Measurements from ENCODE around the gene TMEM19.

Gene TMEM19

DNA sequence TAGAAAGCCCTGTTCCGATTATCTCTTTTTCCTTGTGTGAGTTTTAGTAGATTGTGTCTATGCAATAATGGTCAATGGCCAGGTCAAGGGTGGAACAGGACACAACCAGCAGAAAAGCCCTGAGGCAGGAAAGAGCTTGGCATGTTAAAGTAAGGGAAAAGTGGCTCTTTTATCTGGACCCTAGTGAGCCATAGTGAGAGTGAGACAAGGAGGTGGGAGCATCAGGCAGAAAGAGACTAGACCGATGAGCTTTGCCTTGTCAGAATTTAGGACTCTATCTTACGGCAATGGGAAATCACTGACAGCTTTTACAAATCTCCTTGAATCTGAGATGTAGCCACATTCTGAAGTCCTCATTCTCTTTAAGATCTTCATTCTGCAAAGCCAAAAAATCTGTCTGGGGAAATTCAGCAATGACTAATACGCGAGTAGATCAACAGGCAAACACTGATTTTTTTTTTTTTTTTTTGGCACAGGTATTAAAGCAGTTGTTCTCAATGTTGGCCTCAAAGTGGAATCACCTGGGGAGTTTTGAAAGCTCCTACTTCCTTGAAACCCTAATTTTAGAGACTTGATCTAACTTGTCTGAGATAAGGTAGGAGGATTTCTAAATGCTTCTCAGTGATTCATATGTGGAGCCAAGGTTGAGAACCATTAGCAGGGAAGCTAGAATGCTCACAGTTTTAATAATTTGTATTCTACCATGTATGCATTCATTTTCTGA is 33.9 kb downstream of the TMEM19 start:
- no peak for DNase-seq

DNA sequence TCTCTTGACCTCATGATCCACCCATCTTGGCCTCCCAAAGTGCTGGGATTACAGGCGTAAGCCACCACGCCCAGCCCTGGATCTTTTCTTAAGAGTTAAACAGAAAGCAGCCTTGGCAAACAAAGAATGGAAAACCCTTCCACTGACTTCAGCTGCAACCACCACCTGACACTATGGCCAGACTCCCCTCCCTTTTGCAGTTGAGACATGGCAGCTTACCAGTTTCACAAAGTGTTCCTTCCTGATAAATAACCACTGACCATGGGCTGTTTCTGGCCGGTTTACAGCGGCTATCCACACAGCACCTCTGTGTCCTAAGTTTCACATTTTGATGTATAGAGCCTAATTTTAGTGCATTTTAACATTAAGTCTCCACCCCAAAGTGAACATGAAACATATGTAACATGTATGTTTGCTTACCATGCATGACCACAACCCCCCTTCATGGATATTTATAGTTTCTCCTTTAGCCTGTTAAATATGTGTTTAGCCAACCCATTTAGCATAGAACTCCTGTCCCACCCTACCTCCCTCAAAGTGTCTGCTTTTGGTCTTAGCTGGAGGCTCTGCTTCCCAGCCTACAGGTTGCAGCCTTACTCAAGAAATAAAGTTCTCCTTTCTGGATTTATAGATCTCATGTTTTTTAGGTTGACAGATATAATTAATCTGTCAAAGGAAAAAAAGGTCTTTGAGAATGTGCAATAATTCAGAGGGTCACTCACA is 36.1 kb downstream of the TMEM19 start:
- no peak for DNase-seq

DNA sequence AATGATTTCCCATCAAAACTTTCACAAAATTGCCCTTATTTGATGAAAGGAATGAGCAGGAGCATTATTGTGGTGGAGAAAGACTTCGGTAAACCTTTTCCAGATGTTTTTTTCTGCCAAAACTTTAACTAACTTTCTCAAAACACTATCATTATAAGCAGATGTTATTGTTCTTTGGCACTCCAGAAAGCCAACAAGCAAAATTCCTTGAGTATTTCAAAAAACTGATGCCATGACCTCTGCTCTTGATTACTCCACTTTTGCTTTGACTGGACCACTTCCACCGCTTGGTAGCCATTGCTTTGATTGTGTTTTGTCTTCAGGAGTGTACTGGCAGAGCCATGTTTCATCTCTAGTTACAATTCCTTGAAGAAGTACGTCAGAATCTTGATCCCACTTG is 39.1 kb downstream of the TMEM19 start:
- no peak for DNase-seq

DNA sequence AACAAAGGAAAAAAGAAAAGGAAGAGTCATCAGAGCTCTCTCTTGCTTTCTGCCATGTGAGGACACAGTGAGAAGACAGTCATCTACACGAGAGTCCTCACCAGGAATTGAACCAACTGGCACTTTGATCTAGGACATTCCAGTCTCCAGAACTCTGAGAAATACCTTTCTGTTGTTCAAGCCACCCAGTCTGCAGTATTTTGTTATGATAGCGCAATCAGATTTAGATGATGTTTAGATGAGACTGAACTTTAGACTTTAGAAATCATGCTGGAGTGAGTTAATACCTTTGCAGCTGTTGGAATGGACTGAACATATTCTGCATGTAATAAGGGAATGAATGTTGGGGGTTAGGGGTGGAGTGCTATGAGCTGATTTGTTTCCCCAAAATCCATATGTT is 40.7 kb downstream of the TMEM19 start:
- DNase-seq: no peak

- no peak for DNase-seq
Observed at GRCh38 chr12:71727958-71728357, 42.1 kb downstream of the TMEM19 start.

GRCh38 chr12:71730936-71731335 is 45.1 kb downstream of the TMEM19 start:
- DNase-seq: no peak

- DNase-seq: no peak
Observed at GRCh38 chr12:71731439-71732356, 45.8 kb downstream of the TMEM19 start.

DNA sequence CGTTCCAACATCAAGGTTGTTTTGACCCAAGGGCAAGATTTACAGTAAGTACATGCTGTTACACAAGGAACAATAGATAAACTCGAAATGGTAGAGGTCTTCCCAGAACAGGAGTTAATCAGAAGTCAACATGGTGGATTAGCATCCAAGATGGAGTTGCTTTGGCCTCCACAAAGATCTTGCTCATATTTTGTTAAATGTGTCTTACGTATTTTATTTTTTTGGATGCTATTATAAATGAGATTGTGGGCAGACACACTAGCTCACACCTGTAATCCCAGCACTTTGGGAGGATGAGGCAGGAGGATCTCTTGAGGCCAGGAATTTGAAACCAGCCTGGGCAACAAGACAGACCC is 46.5 kb downstream of the TMEM19 start:
- no peak for DNase-seq

DNA sequence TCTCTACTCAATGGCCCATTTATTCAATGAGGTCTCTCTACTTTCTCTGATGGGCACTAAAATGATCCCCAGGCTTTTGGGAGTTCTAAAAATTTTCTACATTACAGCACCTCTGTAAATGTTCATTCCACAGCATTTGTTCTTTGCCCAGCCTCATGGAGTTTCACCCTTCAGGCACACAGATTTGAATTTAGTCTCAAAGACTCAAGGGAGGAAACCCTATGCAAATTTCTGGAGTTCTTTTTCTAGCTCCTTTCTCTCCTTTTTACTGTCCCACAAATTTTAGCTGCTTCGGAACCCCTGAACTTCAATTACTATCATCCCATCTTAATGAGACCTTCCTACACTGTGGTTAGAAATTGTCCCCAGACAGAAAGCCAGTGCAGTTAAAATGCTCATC is 51.3 kb downstream of the TMEM19 start:
- no peak for DNase-seq

GRCh38 chr12:71742998-71743397 is 57.1 kb downstream of the TMEM19 start:
- DNase-seq: no peak

DNA sequence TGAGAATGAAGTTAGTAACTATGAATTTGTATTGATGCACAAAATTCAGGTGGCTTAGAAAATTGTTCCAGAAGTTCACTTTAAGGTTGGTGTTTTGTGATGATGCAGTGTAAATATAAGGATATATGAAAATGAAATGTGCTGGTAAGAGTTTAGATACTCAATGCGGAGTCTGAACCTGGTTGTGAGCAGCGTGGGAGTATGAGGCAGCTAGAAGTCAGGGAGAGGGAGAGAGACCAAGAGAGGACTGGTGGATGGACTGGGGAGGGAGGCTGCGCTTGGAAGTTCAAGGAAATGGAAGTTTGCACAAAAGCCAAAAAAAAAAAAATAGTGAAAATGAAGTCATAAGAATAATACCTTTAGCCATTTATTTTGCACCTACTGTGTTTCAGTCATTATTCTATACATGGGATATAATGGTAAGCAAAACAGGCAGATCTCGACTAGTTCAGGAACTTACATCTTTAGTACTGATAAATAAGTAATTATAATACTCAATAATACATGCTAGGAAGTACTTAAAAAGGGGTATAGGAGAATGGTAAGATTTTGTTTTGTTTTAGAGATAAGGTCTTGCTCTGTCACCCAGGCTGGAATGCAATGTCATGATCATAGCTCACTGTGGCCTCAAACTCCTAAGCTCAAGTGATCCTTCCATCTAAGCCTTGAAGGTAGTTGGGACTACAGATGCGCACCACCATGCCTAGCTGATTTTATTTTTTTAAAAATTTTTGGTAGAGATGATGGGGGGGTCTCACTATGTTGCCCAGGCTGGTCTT is 58.8 kb downstream of the TMEM19 start:
- no peak for DNase-seq

DNA sequence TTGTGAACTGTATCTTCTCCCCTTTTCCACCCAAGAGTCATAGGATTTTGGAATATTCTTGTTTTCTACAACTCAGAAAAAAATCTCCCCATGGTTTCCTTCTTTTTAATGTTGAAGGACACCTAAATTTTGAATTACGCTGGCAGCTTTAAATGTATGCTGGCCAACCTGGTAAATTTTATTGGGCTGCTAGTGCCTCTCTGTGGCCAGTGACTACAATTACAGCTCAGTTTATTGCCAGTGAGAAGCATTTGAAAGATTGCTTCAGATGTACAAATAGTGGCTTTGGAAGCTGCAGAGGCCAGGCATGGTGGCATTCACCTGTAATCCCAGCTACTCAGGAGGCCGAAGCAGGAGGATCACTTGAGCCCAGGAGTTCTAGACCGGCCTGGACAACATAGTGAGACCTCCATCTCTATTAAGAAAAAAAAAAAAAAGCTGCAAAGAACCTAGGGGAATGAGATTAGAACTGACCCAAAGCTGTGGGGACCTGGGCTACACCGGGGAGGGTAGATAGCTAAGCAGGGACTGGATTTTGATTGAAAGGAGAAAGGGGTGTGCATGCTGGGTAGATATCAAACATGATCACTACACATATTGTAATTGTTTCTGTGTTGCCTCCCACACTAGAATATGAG is 61.2 kb downstream of the TMEM19 start:
- peak; percentile 42 for DNase-seq

GRCh38 chr12:71748081-71748850 is 62.4 kb downstream of the TMEM19 start:
- DNase-seq: no peak

DNA sequence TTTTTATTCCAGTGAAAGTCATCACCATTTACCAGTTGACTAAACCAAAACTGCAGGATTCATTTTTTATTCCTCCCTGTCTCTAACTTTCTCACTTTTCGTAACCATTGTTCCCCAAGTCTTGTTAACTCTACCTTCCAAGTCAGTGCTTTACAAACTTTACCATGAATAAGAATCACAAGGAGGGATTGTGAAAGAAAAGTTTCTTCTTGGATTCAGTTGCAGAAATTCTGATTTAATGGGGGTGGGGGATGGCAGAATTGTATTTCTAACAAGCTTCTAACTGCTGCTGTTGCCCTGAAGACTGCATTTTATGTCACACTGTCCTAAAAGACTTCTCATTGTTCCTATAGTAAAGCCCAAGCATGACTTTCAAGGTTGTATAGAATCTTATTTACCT is 63.8 kb downstream of the TMEM19 start:
- no peak for DNase-seq

GRCh38 chr12:71752891-71753290 is 67.0 kb downstream of the TMEM19 start:
- no peak for DNase-seq
